NCI-H2171 treated with DMSO at 0.1 percent for 48 hours (cell line): ENCODE results near the gene AEN.
"Not testable (repeated sequence)": the region's sequence is repeated elsewhere in the genome, so short reads cannot be mapped to it uniquely, and the experiment has no call there.

Experiments
- DNase-seq: peaks from one replicate; lab custom pipeline; 2025; lab: John Stamatoyannopoulos, UW

AEN gene

DNA sequence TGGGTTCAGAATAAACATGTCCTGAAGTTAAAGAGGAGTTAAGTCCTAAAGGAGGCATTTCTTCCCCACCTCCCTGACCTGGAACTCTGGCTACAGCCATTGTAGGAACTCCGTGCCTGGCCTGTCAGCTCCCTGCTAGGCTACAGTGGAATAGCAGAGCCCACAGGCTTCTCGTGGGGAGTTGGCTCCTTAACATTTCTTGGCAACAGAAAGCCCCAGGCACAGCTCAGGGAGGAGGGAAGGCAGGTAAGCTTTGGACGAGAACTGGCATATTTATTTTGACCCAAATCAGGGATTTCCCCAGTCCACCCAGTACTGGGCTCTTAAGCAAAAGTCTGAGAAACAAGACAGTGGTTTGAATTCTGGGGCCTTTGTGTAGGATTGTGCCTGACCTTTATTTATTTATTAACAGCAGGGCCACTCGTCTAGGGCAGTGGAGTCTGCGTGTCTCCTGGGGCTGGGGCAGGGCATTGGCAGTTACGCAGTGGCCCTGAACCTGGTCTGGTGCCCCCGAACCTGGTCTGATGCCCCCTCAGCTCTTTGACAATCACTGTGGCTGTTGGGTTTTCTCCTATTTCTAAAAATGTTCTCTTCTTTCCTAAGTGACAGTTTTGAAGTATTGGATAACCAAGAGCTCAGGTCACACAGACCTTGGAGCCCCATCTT lies 9.8 kb downstream of the AEN start:
- DNase-seq: no peak

DNA sequence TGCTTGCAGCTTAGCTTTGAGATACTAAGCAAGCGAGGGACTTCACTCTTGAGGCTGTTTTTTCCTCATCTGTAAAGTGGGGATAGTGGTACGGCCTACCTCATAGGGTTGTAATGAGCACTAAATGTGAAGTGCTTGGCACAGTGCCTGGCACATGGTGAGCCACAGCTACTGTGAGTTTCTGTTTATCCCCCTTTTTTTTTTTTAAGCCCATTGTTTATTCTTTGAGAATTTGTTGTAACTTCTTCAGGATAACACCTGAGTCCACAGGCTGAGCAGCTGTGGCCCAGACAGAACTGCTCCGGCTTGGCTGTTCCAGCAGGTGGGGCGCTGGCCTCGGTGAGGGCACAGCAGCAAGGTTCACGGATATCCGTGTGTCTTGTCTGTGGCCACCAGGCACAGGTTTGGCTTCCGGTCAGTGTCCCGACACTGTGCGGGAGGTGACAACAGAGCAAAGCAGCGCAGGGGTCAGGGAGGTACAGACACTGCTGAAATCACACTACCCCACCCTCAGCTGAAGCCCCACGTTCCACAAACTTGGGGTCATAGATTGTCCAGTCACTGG lies 10.4 kb downstream of the AEN start:
- no peak for DNase-seq

DNA sequence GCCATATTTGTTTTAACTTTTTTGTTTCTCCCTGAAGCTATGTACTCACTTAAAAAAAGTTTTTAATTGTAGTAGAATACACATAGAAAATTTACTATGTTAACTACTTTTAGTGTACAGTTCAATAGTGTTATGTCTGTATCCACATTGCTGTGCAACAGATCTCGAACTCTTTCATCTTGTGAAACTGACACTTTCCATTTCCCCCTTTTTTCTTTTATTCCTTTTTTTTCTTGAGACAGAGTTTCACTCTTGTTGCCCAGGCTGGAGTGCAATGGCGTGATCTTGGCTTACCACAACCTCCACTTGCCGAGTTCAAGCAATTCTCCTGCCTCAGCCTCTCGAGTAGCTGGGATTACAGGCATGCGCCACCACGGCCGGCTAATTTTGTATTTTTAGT lies 11.7 kb downstream of the AEN start:
- DNase-seq: not testable (repeated sequence)

DNA sequence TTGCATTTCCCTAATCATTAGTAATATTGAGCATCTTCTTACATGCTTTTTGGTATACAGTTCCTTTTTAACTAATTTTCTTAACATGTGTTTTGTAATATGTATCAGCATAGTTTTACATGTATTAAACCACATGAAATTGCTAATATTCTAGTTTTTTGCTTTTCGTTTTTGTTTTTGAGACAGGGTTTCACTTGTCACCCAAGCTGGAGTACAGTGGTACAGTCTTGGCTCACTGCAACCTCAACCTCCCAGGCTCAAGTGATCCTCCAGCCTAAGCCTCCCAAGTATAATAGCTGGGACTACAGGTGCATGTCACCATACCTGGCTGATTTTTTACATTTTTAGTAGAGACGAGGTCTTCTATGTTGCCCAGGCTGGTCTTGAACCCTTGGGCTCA lies 13.3 kb downstream of the AEN start:
- no peak for DNase-seq

DNA sequence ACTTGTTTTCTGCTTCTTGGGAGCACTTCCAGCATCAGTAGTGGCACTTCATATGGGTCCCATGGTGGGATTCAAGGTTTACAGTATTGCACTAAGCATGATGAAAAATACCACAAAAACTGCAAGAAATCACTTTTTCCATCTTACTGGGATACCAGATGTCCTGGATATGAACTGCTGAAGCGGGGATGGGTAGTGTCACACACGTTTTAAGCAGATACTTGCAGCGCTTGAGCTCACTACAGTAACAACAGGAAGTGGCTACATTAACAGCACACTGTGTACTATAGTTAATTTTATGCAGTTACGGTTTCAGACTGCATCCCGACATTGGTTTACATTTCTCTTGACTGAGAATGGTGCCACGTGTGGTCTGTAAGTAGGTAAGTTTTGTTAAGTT lies 14.2 kb downstream of the AEN start:
- no peak for DNase-seq

DNA sequence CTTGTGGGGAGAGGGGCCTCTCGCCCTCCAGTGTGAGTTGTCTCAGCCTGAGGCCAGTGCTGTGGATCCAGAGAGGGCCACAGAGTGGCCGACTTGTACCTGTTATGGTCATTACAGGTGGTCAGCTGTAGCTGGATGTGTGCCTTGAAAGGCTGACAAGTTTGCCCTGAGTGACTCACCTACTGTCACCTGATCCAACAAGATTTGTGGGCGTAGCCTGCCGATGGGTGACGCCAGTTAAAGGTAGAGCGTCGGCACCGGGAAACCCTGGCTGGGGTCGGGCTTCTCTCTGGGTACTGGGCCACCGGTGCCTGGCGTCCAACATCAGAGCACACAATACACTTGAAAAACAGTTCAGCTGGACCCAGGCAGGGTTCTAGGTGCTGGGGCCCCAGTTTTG lies 14.9 kb downstream of the AEN start:
- DNase-seq: no peak

DNA sequence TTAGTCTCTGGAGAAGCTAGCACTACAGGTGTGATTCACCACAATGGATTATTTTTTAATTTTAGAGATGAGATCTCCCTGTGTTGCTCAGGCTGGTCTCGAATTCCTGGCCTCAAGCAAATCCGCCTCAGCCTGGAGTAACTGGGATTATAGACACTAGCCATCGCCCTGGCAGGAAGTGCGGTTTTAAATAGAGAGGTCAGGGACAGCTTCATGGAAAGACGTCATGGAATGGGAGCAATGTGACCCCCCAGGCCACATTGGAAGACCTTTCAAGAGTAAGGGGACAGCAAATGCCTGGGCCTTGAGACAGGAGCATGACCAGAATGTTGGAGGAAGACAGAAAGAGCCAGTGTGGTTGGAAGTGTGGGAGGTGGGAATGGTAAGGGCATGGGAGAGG lies 15.5 kb downstream of the AEN start:
- no peak for DNase-seq

DNA sequence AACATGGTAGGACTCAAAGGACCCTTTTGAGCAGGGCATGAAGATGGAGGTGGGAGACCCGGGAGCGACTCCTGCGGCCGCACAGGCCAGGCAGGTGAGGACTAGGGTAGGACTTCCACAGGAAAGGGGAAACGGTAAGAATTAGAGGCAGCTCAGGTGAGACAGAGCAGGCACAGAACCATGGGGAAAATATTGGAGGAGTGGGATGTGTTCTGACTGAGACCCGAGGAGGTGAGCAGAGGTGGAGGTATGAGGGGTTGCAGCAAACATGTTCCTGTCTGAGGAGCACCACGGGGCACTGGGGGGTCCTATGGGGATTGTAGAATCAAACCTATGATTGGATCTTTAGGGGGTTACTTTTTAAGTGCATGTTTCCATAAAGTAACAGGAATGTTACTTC lies 16.3 kb downstream of the AEN start:
- no peak for DNase-seq

DNA sequence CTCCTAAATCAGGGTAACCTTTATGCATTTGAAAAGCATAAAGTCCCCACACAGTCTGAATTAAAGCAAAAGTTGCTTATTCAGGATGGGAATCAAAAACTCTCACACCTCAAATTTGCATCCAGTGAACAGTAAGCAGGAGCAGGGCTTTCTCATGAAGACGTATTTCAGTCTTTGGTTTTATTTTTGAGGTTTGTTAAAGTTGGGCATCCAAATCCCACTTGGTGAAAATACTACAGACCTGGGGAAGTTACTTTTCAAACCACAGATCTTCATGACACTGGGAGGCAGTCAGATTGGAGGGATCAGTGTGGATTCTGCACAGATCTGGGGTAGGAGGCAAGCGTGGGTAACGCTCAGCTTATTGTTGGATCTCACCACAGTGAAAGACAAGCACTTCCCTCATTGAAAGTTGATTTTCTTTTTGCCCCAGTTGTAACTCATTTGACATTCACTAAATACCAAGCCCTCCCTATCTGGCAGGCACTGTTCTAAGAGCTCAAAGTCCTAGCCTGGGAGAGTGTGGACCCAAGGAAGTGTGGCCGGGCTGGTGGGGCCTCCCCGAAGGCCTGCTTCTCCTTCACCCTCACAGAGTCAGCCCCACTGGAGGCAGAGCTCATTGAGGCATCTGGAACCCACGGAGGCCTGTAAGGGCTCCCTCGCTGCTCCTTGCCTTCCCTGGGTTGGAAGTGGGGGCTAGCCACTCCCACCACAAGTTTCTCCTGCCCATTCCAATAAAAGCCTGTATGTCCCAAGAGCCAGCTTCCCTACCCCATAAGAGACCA lies 16.9 kb downstream of the AEN start:
- DNase-seq: no peak

DNA sequence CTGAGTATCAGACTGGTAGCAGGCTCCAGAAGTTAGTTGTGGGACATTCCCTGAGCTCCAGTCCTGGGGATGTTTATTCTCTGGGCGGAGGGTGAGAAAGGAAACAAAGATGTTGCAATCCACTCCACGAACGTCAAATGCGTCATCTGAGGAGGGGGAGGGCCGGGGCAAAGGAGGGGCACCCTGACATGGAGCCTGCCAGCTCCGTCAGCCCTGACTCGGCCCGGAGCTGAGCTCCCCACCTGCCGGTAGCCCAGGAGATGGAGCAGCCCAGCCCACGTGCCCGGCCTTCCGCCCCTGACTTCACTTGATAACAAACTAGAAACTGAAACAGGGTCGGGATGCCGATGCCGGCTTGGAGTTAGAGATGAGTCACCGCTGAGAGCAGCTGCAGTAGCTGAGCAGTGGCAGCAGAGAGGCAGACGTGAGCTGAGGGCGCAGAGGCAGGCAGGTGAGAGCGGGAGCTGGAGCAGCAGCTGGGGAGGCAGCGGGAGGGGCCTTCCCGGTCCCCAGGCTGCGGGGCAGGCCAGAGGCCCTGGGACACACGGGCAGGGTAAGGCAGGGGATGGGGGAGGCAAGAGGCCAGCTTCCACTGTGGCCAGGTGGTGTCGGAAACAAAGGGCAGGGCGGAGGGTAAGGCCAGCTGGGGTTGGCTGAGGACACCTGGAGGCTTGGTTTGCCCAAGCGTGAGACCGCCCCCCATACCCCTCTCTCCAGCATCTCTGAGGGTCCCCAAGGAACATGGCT lies 17.7 kb downstream of the AEN start, which contains the start of gene ISG20:
ISG20 (plus strand) TSS at position 391 of the 747 bp plus-strand sequence; CDS start at position 742, 351 bp downstream.
- peak; percentile 93 for DNase-seq

DNA sequence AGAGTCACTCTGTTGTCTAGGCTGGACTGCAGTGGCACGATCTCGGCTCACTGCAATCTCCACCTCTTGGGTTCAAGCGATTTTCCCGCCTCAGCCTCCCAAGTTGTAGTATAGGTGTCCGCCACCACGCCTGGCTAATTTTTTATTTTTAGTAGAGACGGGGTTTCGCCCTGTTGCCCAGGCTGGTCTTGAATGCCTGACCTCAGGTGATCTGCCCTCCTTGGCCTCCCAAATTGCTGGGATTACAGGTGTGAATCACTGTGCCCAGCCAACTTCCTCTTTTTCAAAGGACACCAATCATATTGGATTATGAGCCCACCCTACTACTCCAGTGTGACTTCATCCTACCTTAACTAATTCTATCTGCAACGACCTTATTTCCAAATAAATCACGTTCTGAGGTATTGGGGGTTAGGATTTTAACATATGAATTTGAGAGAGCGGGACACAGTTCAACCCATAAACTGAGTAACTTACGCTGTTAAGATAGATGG lies 20.9 kb downstream of the AEN start:
- DNase-seq: no peak

DNA sequence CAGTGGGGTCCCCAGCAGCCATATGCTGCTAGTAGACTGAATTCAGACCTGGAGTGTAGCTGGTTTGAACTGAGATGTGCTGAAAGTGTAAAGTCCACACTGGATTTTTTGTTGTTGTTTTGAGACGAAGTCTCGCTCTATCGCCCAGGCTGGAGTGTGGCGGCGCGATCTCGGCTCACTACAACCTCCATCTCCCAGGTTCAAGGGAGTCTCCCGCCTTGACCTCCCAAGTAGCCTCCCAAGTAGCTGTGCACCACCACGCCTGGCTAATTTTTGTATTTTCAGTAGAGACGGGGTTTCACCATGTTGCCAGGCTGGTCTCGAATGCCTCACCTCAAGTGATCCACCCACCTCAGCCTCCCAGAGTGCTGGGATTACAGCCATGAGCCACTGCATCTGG lies 21.4 kb downstream of the AEN start:
- DNase-seq: not testable (repeated sequence)

DNA sequence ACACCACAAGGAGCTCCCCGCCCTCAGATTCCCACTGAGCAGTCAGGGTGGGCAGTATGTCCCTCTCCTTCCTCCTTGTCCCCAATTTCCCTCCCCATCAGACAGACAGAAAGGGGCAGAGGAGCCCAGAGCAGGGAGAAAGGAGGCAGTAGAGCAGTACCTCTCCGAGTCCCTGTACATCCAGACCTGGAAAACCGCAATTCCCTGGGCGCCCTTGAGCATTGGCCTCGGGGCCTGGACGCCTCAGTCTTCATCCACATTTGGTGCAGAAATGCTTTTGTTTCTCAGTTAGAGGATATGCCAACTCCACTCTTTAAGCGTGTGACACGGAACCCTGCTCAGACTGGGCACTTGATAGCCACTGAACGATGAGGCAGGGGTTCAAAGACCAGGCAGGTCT lies 23.6 kb downstream of the AEN start:
- DNase-seq: no peak

DNA sequence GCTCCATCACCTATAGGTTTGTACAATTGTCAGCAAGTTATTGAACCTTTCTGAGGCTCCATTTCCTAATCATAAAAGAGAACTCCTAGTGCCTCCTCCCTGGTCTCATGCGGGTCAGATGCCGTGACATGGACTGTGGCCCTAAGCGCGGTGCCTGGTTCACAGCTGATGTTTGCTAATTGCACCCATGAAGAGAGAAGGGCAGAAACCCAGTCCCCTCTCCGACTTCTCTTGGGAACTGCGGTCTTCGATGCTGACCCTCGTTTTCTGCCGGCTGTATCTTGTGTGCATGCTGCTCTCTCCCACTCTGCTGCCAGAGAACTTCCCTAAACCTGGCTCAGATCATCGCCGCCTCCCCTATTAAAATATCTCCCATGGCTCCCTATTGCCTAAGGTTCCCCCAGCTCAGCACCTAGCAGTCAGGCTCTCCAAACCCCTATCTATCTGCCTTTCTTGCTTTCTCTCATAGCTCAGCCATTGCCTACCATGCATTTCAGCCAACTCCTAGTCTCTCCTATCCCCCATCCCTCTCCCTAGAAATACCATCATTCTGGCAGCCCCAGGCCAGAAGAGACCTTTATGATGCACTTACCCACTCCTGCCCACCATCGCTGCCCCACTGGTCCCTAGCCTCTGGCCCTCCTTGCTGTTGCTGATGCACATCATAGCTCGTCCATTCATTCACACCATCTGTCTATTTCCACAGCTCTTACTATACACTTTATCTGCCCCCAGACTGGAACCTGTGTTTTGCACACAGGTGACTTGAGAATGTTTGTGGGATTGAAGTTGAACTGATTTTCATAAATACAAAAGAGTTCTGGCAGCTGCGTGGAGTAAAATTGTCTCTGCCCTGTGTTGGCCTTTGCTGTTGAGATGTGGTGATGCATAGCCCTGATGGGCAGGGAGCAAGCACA lies 24.3 kb downstream of the AEN start:
- DNase-seq: no peak

DNA sequence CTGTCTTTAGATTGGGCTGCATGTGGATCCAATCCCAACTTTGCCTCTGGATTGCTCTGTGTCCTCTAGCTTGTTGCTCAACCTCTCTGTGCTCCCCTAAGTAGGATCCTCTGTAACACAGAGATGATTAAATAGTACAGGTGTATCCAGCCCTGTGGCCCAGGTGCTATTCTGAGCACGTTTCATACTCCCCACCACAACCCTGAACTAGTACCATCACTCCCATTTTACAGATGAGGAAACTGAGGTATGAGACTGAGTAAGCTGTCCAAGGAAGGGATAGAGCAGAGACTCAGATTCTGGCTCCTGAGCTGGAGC lies 24.9 kb downstream of the AEN start:
- no peak for DNase-seq

DNA sequence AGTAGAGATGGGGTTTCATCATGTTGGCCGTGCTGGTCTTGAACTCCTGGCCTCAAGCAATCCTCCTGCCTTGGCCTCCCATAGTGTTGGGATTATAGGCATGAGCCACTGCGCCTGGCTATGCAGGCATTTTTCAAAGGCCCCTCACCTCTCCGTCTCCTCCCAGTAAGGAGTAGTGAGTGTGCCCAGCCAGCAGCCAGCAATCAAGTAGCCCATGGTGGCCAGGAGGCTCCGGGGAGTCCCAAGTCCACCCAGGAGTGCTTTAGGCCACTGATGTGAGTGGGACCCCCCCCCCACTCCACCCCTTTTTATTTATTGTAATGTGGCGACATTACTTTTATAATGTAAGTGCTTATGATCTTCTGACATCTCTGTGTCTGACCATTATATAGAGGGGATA lies 25.8 kb downstream of the AEN start:
- no peak for DNase-seq

DNA sequence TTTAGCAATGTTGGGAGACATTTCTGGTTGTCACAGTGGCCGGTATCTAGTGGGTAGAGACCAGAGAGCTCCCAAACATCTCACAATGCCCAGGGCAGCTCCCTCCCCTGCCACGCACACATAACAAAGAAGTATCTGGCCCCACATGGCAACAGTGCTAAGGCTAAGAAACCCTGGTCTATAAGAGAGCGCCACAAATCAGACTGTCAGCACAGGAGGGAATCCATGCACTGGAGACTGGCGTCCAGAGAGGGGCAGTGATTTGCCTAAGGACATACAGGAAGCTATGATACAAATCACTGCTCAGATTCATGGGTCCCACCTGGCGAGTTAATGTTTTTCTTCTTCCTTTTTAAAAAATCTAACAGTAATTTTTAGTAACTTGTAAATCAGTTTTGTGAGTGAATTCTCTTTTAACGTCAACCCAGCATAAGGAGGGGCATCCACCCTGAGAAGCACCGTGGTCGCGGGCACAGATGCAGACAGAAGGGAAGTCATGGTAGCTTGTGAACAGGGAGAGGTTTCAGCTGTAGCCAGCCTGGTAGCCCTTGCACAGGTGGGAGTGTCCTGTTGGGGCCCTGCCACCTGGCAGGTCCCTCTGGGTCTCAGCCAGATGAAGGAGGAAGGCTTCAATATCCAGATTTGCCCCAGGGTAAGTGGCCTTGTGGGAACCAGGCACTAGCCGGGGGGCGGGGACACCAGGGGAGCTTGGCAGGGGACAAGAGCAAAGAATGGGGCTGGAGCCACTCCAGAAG lies 26.4 kb downstream of the AEN start:
- DNase-seq: peak; percentile 27

DNA sequence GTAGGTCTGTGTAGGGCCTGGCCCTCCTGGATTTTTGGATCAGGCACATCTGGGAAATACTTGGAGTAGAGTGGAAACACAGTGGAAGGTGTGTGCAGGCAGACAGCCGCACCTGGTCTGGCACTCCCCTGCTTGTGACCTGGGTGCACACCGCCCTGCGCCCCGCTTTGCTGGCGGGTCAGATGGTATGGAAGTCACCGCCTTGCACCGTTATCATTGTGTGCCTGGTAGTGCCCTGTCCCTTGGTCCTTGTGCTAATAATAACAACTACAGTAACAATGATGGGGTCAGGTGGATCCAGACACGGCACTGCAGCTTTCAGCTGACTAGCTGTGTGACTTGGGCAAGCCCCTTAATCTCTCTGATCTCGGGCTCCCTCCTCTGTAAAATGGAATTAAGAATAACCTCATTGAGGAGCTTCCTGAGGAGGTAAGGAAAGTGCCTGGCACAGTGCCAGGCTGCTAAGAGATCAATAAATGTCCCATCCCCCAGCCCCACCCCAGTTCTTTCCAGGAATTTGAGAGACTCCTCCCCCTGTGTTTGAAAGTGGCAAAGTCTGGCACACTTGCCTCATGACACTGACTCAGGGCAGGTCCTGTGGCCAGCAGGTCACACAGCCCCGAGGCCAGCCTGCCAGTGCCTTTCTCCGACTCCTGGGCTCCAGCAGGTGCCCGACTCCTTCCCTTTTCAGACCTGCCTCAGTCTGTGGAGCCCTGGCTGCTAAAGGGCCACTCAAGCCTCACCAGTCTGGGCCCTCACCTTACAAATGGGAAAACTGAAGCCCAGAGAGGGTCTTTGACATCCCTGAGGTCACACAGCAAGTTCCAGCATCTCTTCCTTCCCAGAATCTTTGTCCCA lies 27.4 kb downstream of the AEN start:
- no peak for DNase-seq

DNA sequence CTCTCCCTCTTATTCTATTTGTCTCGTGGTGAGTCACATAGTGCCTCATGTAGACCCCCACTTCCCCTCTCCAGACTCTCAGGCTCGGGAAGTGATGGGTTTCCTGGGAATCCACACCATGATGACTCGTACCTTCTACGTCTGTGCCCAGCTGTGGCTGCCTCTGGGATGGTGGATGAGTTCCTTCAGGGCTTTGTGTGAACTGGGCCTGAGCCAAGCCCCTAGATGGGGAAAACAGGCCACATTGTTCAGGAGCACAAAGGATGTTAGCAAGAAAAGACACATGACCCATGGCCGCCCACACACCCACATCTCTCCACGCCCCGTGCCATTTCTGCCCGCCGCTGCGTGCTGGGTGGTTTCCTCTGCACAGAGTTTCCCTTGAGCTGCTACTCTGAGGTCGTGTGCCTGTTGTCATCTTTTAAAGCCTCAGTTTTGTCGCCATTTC lies 28.2 kb downstream of the AEN start:
- DNase-seq: no peak
